HG03571 (cell line): ENCODE results near the gene MAPK1.
"Not testable (repeated sequence)": the region's sequence is repeated elsewhere in the genome, so short reads cannot be mapped to it uniquely, and the experiment has no call there.

ENCODE experiments used
- ATAC-seq: cut with Tn5 transposase; IDR thresholded peaks from one replicate; pipeline ENCODE4 v1.9.1; 2021; ENCODE audit not compliant: unreplicated experiment

MAPK1 gene

GRCh38 chr22:21882754-21883333 is 15.4 kb upstream of the MAPK1 start:
- ATAC-seq, result not testable (repeated sequence)

GRCh38 chr22:21881841-21882753 is 14.7 kb upstream of the MAPK1 start:
- no peak for ATAC-seq

GRCh38 chr22:21876486-21877176 is 9.2 kb upstream of the MAPK1 start:
- no peak for ATAC-seq

GRCh38 chr22:21874953-21875352 is 7.5 kb upstream of the MAPK1 start:
- not testable (repeated sequence) for ATAC-seq

- ATAC-seq, result no peak
These were observed 6.2 kb upstream of the MAPK1 start for GRCh38 chr22:21873619-21874018.

- not testable (repeated sequence) for ATAC-seq
These were observed 5.3 kb upstream of the MAPK1 start for GRCh38 chr22:21872741-21873140.

GRCh38 chr22:21868651-21869050 is 1.2 kb upstream of the MAPK1 start:
- ATAC-seq, result no peak

GRCh38 chr22:21866833-21867527 is 465 bp downstream of the MAPK1 start:
- peak; percentile 18 for ATAC-seq

- no peak for ATAC-seq
These were observed 2.4 kb downstream of the MAPK1 start for GRCh38 chr22:21865041-21865440.

- no peak for ATAC-seq
These were observed 4.8 kb downstream of the MAPK1 start for GRCh38 chr22:21862386-21863245.

GRCh38 chr22:21861851-21862250 is 5.6 kb downstream of the MAPK1 start:
- no peak for ATAC-seq

- ATAC-seq, result no peak
These were observed 6.1 kb downstream of the MAPK1 start for GRCh38 chr22:21861264-21861848.

GRCh38 chr22:21860491-21861039 is 6.9 kb downstream of the MAPK1 start:
- no peak for ATAC-seq

- ATAC-seq, result no peak
These were observed 9.2 kb downstream of the MAPK1 start for GRCh38 chr22:21858025-21858764.

- peak; percentile 62 for ATAC-seq
These were observed 9.9 kb downstream of the MAPK1 start for GRCh38 chr22:21857481-21857914.

GRCh38 chr22:21856868-21857267 is 10.6 kb downstream of the MAPK1 start:
- ATAC-seq, result no peak

- no peak for ATAC-seq
These were observed 11.2 kb downstream of the MAPK1 start for GRCh38 chr22:21856197-21856596.

- ATAC-seq, result no peak
These were observed 11.8 kb downstream of the MAPK1 start for GRCh38 chr22:21855676-21856075.

- ATAC-seq, result no peak
These were observed 16.8 kb downstream of the MAPK1 start for GRCh38 chr22:21850660-21851059.
